Measurements from ENCODE around the gene ALDH6A1.

GRCh38 chr14:74014299-74014698 is 70.0 kb downstream of the ALDH6A1 start:
- TF ChIP-seq, protein P1, sequence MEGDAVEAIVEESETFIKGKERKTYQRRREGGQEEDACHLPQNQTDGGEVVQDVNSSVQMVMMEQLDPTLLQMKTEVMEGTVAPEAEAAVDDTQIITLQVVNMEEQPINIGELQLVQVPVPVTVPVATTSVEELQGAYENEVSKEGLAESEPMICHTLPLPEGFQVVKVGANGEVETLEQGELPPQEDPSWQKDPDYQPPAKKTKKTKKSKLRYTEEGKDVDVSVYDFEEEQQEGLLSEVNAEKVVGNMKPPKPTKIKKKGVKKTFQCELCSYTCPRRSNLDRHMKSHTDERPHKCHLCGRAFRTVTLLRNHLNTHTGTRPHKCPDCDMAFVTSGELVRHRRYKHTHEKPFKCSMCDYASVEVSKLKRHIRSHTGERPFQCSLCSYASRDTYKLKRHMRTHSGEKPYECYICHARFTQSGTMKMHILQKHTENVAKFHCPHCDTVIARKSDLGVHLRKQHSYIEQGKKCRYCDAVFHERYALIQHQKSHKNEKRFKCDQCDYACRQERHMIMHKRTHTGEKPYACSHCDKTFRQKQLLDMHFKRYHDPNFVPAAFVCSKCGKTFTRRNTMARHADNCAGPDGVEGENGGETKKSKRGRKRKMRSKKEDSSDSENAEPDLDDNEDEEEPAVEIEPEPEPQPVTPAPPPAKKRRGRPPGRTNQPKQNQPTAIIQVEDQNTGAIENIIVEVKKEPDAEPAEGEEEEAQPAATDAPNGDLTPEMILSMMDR (IDR thresholded peaks at IDR 0.05): no peak
- no peak for TF ChIP-seq POLR2A (IDR thresholded peaks at IDR 0.05)
- no peak for TF ChIP-seq EP300 (IDR thresholded peaks at IDR 0.05; ENCODE audit: low read depth)
- TF ChIP-seq POLR2AphosphoS5 (IDR thresholded peaks at IDR 0.05): no peak
